Measurements from ENCODE around the gene KANSL1.

Gene KANSL1

GRCh38 chr17:46169913-46170638 lies 23.2 kb downstream of the KANSL1 start:
- no peak for DNase-seq (ENCODE audit: low read depth)

- DNase-seq (ENCODE audit: low read depth), result no peak
These were observed 25.2 kb downstream of the KANSL1 start for GRCh38 chr17:46167826-46168569.

DNA sequence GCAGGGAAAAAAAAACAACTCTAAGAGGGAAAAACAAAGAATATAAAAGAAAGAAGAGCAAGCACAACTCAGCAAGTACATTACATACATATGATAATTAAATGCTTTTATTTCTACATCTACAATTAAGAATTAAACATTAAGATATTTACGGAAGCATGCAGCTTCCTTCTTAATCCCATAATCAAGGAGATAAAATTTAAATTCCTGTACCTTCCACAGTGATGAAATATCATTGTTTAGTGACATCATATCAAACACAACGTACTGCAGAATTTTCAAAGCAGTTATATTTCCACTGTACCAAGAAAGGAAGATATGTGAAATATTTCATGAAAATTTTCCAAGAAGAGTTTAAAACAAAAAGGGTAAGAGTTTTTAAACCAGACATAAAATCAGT lies 26.0 kb downstream of the KANSL1 start:
- no peak for DNase-seq (ENCODE audit: low read depth)

- no peak for DNase-seq (ENCODE audit: low read depth)
These were observed 26.5 kb downstream of the KANSL1 start for GRCh38 chr17:46166692-46167249.

DNA sequence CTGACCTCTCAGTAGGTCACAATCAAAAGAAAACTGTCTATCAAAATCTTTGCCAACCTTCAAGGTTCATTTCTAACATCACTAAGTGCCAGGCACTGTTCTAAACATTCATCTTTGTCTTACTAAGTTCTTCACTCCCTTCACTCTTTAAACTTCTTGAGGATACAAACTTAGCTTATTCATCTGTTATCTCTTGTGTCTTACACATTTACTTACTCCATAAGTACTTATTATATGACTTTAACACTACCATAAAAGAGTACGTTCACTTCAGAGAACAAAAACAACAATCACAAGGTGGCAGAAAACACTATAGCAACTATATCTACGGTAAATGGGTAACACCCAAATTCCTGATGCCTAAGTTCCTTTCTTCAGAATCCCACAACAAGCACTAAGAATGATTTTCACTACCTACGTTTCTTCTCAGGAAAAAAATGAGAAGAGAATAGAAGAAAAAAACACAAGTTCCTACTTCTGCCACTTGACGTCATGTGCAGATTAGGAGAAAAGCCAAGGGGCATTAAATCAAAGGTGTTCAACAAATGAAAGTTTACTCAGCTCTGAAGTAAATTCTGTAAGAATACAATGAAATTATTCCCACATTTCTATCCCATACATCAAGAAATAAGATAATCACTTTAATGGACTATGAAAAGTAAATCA lies 29.2 kb downstream of the KANSL1 start:
- no peak for DNase-seq (ENCODE audit: low read depth)

GRCh38 chr17:46163316-46163715 lies 29.9 kb downstream of the KANSL1 start:
- no peak for DNase-seq (ENCODE audit: low read depth)

DNA sequence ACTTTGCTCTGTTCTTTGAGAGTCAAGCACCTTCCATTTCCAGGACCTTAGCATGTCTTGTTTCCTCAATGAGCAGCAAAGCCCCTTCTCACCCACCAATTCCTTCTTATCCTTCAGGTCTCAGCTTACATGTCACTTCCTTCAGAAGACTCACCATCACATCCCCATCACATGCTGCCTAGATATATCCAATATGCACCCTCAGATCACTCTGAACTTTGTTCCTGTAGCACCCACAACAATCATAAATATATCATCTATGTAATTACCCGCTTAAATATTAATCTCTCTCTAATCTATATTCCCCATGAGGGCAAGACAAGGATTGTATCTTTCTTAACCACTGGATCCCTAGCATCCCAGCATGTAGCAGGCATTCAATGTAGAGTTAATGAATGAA lies 30.4 kb downstream of the KANSL1 start:
- DNase-seq (ENCODE audit: low read depth), result no peak

GRCh38 chr17:46160169-46160568 lies 33.1 kb downstream of the KANSL1 start:
- DNase-seq (ENCODE audit: low read depth), result no peak

DNA sequence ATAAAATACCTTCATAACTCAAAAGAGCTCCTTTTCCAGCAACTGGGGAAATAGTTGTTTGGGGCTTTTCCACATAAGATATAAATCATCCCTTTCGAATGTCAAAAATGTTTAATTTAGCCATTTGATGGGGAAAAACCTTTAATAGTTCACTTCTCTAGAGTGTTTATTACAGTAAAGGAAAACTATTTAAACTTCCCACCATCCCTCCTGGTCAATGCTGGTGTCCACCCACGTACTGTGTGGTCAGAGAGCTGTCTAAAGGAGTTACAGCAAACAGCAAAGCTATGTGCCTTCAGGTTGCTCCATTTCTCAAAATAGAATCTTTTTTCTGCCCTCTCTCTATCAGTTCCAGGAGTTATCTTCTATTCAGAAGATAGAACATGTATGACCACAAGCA lies 33.5 kb downstream of the KANSL1 start:
- DNase-seq (ENCODE audit: low read depth), result no peak

- DNase-seq (ENCODE audit: low read depth), result no peak
These were observed 34.6 kb downstream of the KANSL1 start for GRCh38 chr17:46158323-46159296.

GRCh38 chr17:46157443-46158062 lies 35.7 kb downstream of the KANSL1 start:
- no peak for DNase-seq (ENCODE audit: low read depth)

- no peak for DNase-seq (ENCODE audit: low read depth)
These were observed 38.9 kb downstream of the KANSL1 start for GRCh38 chr17:46154151-46154816.

DNA sequence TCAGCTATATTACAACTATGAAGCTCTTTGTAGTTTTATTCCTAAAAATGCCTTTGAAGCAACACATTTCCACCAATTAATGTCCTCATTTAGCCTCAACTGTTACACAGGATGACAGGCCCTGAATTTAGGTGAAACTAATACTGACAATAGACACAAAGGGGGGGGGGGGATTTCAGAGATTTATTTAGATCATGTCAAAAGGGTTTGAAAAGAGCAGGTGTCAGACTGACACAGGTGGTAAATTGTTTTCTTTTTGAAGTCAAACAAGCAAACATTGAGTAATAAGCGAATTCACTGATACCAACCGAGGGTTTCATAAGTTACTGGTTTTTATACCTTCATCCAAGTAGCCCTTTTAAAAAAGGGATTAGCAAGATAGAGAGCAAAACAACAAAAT lies 40.8 kb downstream of the KANSL1 start:
- DNase-seq (ENCODE audit: low read depth), result no peak

DNA sequence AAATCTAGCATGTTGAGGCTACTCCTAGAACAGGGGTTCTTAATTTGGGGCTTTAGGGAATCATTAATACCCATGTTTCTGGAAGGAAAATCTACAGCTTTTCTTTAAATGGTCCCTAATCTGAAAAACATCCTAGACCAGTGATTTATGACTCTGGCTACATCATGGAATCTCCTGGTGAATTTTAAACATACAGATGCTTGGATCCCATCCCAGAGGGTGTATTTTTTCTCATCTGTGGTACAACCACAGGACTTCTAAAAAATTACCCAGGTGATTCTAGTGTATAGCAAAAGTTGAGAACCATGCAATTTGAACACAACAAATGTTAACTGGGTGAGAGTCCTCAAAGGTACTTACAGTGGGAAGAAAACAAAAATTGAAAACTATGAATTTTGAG lies 41.5 kb downstream of the KANSL1 start:
- DNase-seq (ENCODE audit: low read depth), result no peak

GRCh38 chr17:46150216-46150963 lies 42.8 kb downstream of the KANSL1 start:
- no peak for DNase-seq (ENCODE audit: low read depth)

DNA sequence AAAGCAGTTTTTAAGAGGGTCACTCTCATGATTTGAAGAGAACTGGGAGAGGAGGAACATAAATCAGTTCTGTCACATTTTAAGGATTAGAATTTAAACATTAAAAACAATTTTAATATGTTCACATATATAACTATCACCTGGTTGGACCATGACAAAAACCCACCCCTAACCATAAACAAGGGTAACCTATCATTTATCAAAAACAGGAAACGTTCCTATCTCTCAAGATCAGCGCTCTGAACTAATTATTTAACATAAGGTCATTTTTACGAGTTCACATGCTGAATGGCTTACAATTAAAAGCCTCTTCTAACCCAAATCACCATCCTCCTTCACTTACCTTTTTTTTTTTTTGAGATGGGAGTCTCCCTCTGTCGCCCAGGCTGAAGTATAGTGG lies 45.0 kb downstream of the KANSL1 start:
- no peak for DNase-seq (ENCODE audit: low read depth)

- DNase-seq (ENCODE audit: low read depth), result no peak
These were observed 45.9 kb downstream of the KANSL1 start for GRCh38 chr17:46147296-46147695.

DNA sequence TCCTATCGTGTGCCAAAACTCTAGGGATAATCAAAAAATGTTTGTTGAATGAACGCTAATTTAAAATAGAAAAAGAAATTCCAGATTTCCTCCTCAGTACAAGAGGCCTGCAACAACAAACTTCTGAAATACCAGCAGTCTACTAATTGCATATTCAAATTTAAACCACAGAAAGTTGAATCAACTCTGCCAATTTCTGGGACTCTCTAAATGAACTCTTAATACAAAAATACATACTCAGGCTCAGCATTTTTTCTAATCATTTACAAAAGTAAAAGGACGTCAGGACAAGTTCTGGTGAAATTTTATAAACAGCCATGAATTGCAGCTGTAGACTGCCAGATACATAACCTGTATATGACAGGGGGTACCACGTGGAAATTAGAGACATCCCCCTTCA lies 49.0 kb downstream of the KANSL1 start:
- no peak for DNase-seq (ENCODE audit: low read depth)

DNA sequence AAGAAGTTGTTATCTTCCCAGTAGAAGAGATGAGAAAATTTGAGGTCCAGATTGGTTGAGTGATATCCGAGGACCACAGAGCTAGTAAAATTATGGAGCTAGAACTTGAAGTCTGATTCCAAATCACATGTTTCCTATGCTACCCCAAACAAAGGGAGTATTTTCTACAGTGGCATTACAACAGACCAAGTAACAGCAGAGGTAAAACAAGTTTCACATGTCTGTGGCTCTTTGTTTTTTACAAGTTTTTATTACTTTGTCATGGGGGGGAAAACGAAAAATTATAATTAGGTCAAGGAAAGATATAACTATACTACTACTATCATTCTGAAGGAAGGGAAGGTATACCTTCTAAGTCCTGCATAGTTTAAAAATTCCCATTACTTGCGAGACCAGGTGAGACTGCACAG lies 49.4 kb downstream of the KANSL1 start:
- DNase-seq (ENCODE audit: low read depth), result no peak

- no peak for DNase-seq (ENCODE audit: low read depth)
These were observed 51.6 kb downstream of the KANSL1 start for GRCh38 chr17:46141645-46142044.
